ENCODE results near the gene TLL2. TPM values are rescaled to one million over a fixed set of nuclear protein-coding genes. Genes with fewer than 3 reads are reported as not detected.

Gene TLL2
- total and polyA plus RNA-seq, 11 donors, result 1.8 to 8.6 (median 4.6) TPM

DNA sequence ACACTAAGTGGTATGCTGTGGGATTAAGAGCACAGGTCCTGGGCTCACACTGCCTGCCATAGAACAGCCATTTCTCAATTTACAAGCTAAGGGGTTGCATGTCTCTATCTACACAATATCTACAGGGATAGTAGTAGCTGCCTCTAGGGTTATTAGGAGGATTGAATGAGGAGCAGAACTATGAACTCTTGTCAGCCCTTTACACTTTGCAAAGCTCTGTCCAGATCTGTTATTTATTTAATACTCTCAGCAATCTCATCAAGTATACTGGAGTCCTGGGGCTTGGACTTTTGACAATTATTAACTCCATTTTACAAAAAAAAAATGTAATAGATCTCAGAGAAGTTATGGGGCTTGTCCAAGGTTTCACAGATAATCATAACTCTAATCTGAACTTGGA, 161.7 kb downstream of the TLL2 start:
- H3K9me3 ChIP-seq, result peaks cover 0 to 2% (median 0%) of the 10 kb centered on the region in 12 donors
- no peaks in the 10 kb centered on the region for H3K4me1 ChIP-seq
- H3K4me3 ChIP-seq, result no peak overlapping the region
- H3K27me3 ChIP-seq, result peaks cover 0 to 11% (median 0%) of the 10 kb centered on the region in 9 donors
- intact Hi-C loops (cut with DNase I), result no loop called here
- TF ChIP-seq POLR2A (IDR thresholded peaks at IDR 0.05), result no peak
- TF ChIP-seq, protein P1, sequence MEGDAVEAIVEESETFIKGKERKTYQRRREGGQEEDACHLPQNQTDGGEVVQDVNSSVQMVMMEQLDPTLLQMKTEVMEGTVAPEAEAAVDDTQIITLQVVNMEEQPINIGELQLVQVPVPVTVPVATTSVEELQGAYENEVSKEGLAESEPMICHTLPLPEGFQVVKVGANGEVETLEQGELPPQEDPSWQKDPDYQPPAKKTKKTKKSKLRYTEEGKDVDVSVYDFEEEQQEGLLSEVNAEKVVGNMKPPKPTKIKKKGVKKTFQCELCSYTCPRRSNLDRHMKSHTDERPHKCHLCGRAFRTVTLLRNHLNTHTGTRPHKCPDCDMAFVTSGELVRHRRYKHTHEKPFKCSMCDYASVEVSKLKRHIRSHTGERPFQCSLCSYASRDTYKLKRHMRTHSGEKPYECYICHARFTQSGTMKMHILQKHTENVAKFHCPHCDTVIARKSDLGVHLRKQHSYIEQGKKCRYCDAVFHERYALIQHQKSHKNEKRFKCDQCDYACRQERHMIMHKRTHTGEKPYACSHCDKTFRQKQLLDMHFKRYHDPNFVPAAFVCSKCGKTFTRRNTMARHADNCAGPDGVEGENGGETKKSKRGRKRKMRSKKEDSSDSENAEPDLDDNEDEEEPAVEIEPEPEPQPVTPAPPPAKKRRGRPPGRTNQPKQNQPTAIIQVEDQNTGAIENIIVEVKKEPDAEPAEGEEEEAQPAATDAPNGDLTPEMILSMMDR (IDR thresholded peaks at IDR 0.05), result no peak
- ATAC-seq (no peak), DNase-seq (no peak)
- no peaks in the 10 kb centered on the region for H3K36me3 ChIP-seq
- no peak overlapping the region for H3K27ac ChIP-seq

DNA sequence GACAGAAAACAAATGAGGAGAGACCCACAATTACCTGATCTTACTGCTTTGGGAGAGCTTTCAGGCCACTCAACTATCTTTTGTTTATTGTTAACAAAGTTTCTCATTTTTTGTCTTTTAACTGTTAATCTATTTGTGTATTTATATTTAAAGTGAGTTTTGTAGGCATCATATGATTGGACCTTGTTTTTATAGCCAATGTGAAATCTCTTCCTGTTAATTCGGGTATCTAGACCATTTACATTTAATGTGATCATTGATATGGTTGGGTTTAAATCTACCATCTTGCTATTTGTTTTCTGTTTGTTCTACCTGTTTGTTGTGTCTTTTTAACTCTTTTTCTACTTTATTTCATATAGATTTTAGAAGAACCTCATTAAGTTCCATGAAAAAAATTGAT, 167.4 kb downstream of the TLL2 start:
- no peak for ATAC-seq
- H3K4me1 ChIP-seq, result no peaks in the 10 kb centered on the region
- no peak overlapping the region for H3K4me3 ChIP-seq
- no peak for DNase-seq
- H3K9me3 ChIP-seq, result peaks cover 0 to 13% (median 7%) of the 10 kb centered on the region in 12 donors
- H3K36me3 ChIP-seq, result no peaks in the 10 kb centered on the region
- H3K27me3 ChIP-seq, result peaks cover 0 to 3% (median 0%) of the 10 kb centered on the region in 9 donors
- intact Hi-C loops (cut with DNase I), result no loop called here
- TF ChIP-seq, protein P1 (IDR thresholded peaks at IDR 0.05), result no peak
- TF ChIP-seq POLR2A (IDR thresholded peaks at IDR 0.05), result no peak
- 78 to 85% (median 84%) methylated on average over 1 of the region's 1 CpG for WGBS, 4 donors
- no peak overlapping the region for H3K27ac ChIP-seq

DNA sequence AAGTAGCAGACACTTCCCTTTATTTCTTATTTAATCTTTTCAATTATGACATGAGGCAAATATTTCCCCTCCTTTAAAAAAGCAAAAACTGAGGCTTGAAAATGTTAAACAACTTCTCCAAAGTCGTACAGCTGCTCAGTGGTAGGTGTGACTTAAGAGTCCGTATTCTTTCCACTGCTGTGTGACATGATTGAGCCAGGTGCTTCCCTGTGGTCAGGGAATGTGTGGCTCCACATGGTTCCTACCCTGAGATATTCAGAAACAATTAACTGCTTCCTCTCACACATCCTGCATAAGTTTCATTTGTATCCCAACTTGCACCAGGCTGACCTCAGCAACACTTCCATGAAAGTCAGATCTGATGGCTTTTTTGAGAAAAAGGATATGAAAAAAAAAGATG, 168.5 kb downstream of the TLL2 start:
- no peak for TF ChIP-seq POLR2A (IDR thresholded peaks at IDR 0.05)
- no peaks in the 10 kb centered on the region for H3K4me1 ChIP-seq
- peaks cover 0 to 3% (median 0%) of the 10 kb centered on the region in 9 donors for H3K27me3 ChIP-seq
- peaks cover 0 to 13% (median 7%) of the 10 kb centered on the region in 12 donors for H3K9me3 ChIP-seq
- H3K4me3 ChIP-seq, result no peak overlapping the region
- DNase-seq, result no peak
- no peak for ATAC-seq
- H3K27ac ChIP-seq, result no peak overlapping the region
- intact Hi-C loops (cut with DNase I), result no loop called here
- 32 to 42% (median 37%) methylated on average over 2 of the region's 2 CpGs for WGBS, 4 donors
- no peaks in the 10 kb centered on the region for H3K36me3 ChIP-seq

DNA sequence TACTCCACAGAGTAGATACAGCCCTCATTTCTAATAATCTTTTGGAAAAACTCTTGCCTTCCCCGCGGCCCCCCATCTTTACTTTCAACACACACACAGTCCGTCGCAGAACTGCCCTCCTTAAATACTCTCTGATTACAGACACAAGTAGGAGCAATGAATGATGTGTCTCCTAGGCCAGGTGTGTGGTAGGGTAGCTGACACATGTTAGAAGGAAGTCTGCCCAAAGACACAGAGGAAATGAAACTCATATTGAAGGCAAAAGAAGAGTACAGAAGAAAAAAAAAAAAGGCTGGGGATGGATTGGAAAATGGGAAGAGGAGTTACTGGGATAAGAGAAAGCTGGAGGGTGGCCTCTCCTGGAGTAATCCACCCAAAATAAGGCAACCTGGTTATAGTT, 169.5 kb downstream of the TLL2 start:
- intact Hi-C loops (cut with DNase I), result no loop called here

More for the DNA sequence above, 169.5 kb downstream of the TLL2 start:
- H3K27ac ChIP-seq, result no peak overlapping the region
- H3K4me3 ChIP-seq, result no peak overlapping the region
- WGBS, 4 donors, result 95 to 100% (median 97%) methylated on average over 4 of the region's 4 CpGs
- H3K27me3 ChIP-seq, result no peaks in the 10 kb centered on the region
- peaks cover 0 to 13% (median 7%) of the 10 kb centered on the region in 12 donors for H3K9me3 ChIP-seq
- no peak for TF ChIP-seq POLR2A (IDR thresholded peaks at IDR 0.05)
- TF ChIP-seq, protein P1 (IDR thresholded peaks at IDR 0.05), result no peak
- no peaks in the 10 kb centered on the region for H3K36me3 ChIP-seq
- DNase-seq (no peak), ATAC-seq (no peak)
- peaks cover 0 to 3% (median 0%) of the 10 kb centered on the region in 12 donors for H3K4me1 ChIP-seq
